WI38 (cell line): Measurements from ENCODE around the gene PRR19.

Experiments used
- H3K4me3 ChIP-seq: 2 replicates; pipeline ENCODE4 v1.5.1; 2011; ENCODE audit warnings: low read depth, mild to moderate bottlenecking, control low read depth, low read length
- CTCF ChIP-seq: IDR thresholded peaks from 2 replicates; pipeline ENCODE4 v1.5.1; 2012; ENCODE audit warnings: low read depth, mild to moderate bottlenecking, control low read depth, low read length

PRR19 gene

GRCh38 chr19:42290523-42291434 lies 11.2 kb upstream of the PRR19 start:
- TF ChIP-seq CTCF = peak; percentile 48
- H3K4me3 ChIP-seq = no peak overlapping the region

GRCh38 chr19:42291435-42291810 lies 10.5 kb upstream of the PRR19 start:
- no peak overlapping the region for H3K4me3 ChIP-seq
- TF ChIP-seq CTCF = no peak

- TF ChIP-seq CTCF = no peak
- no peak overlapping the region for H3K4me3 ChIP-seq
These were observed 9.6 kb upstream of the PRR19 start for GRCh38 chr19:42292042-42292960.

GRCh38 chr19:42292963-42293362 lies 9.0 kb upstream of the PRR19 start:
- no peak for TF ChIP-seq CTCF

GRCh38 chr19:42293540-42293939 lies 8.4 kb upstream of the PRR19 start:
- H3K4me3 ChIP-seq = no peak overlapping the region
- no peak; the same call in 1 of the 2 replicates for TF ChIP-seq CTCF

More at GRCh38 chr19:42292963-42293362, 9.0 kb upstream of the PRR19 start:
- H3K4me3 ChIP-seq = no peak overlapping the region

- TF ChIP-seq CTCF = no peak
- no peak overlapping the region for H3K4me3 ChIP-seq
These were observed 8.0 kb upstream of the PRR19 start for GRCh38 chr19:42293948-42294347.
